K562 (cell line): Measurements from ENCODE around the gene GPNMB. TPM values are rescaled to one million over a fixed set of nuclear protein-coding genes. Genes with fewer than 3 reads are reported as not detected.

Source experiments
- ATAC-seq: fragments of 200-7000 bp; cut with Tn5 transposase; 3 replicates; pipeline ENCODE4 v1.9.1; 2020; ENCODE audit warnings: moderate library complexity
- BruUV-seq: library from RNA; stranded (reverse); fragments of 400-500 nt; replicated peaks from 2 replicates; lab custom pipeline; 2021; lab: Mats Ljungman, UMichigan
- CTCF ChIA-PET: fragments of 300-600 bp; formaldehyde crosslinking; extraction: SDS; loops from one replicate; lab custom pipeline; 2021; ENCODE audit warnings: low intra/inter-chr PET ratio; lab: Yijun Ruan, JAX
- POLR2A ChIA-PET: fragments of 300-600, 350-650 bp; sonication (Branson Sonifier 250); formaldehyde crosslinking; extraction: SDS; loops from one replicate; lab custom pipeline; 2021; ENCODE audit warnings: antibody characterized with exemption, inconsistent platforms; lab: Yijun Ruan, JAX
- DNase-seq, 4 experiments: peaks; one replicate each; pipeline versions ENCODE4 v3.0.0 to v3.0.0-alpha.2; 2011 to 2018; ENCODE audit warnings: low spot score in 3 of 4, mixed read lengths in 3 of 4; ENCODE audit errors: extremely low read depth in 1 of 4
- FAIRE-seq: peaks from 2 replicates; lab custom pipeline; 2011; peaks lifted over from hg19 to GRCh38; lab: Jason Lieb, UNC
- H2AFZ ChIP-seq: 2 replicates; pipeline ENCODE4 v1.6.0; 2011; ENCODE audit warnings: low read depth, low read length, control low read depth, inconsistent platforms
- H3K27ac ChIP-seq: fragments of 200-600 bp; 3 replicates; pipeline ENCODE4 v1.8.0; 2011; ENCODE audit warnings: low read depth, mild to moderate bottlenecking, control low read depth, inconsistent platforms, low read length, moderate library complexity, mixed read lengths; ENCODE audit errors: extremely low read depth
- H3K27me3 ChIP-seq, 2 experiments: fragments of 300-600 bp in 1 of 2; 2 replicates in 1 of 2; 3 replicates in 1 of 2; pipeline versions ENCODE4 v1.6.0 to v1.8.0; 2011; ENCODE audit warnings: inconsistent platforms in 2 of 2, low read length in 2 of 2, mild to moderate bottlenecking in 1 of 2, mixed read lengths in 1 of 2, moderate library complexity in 1 of 2; ENCODE audit not compliant: control insufficient read depth in 2 of 2, insufficient read depth in 2 of 2
- H3K36me3 ChIP-seq: fragments of 300-600 bp; 3 replicates; pipeline ENCODE4 v1.8.0; 2011; ENCODE audit warnings: mild to moderate bottlenecking, low read length, inconsistent platforms; ENCODE audit not compliant: control insufficient read depth, insufficient read depth
- H3K4me1 ChIP-seq, 2 experiments: fragments of 200-600 bp in 1 of 2; replicated peaks in 1 of 2; 2 replicates in 1 of 2; 3 replicates in 1 of 2; pipeline versions ENCODE4 v1.5.1 to v1.8.0; 2011; ENCODE audit warnings: inconsistent platforms in 2 of 2, low read length in 2 of 2, mild to moderate bottlenecking in 1 of 2, mixed read lengths in 1 of 2, moderate library complexity in 1 of 2; ENCODE audit not compliant: control insufficient read depth in 2 of 2, insufficient read depth in 2 of 2
- H3K4me2 ChIP-seq: 2 replicates; pipeline ENCODE4 v1.6.1; 2011; ENCODE audit warnings: low read length, control low read depth, inconsistent platforms, mixed read lengths; ENCODE audit not compliant: insufficient read depth
- H3K4me3 ChIP-seq: fragments of 200-600 bp; sonication (generic), shearing (Covaris generic); 2 replicates; pipeline ENCODE4 v1.5.1; 2016; ENCODE audit warnings: control low read depth, inconsistent platforms
- H3K79me2 ChIP-seq: fragments of 200-600 bp; 3 replicates; pipeline ENCODE4 v1.8.0; 2011; ENCODE audit warnings: low read length, inconsistent platforms; ENCODE audit not compliant: control insufficient read depth, insufficient read depth
- H3K9ac ChIP-seq, 2 experiments: 2 replicates each; pipeline versions ENCODE4 v1.6.0 to v1.6.1; 2011; ENCODE audit warnings: low read depth in 2 of 2, low read length in 2 of 2, control low read depth in 1 of 2, inconsistent platforms in 1 of 2, mild to moderate bottlenecking in 1 of 2, mixed read lengths in 1 of 2; ENCODE audit not compliant: insufficient read depth in 1 of 2
- H3K9me1 ChIP-seq: one replicate; pipeline ENCODE4 v1.6.0; 2011; ENCODE audit warnings: inconsistent platforms, mild to moderate bottlenecking, low read length, moderate library complexity; ENCODE audit not compliant: control insufficient read depth, insufficient read depth
- H3K9me3 ChIP-seq: replicated peaks from 2 replicates; pipeline ENCODE4 v1.5.1; 2011; ENCODE audit warnings: low read depth, low read length, inconsistent platforms; ENCODE audit not compliant: control insufficient read depth, insufficient read depth
- H4K20me1 ChIP-seq: replicated peaks from 2 replicates; pipeline ENCODE4 v1.6.1; 2011; ENCODE audit warnings: low read length, inconsistent platforms, mixed read lengths; ENCODE audit not compliant: control insufficient read depth, insufficient read depth
- ATF1 ChIP-seq, 2 experiments: fragments of 450-650 bp in 1 of 2; IDR thresholded peaks; 2 replicates each; pipeline ENCODE4 v1.6.1; 2016; ENCODE audit warnings: missing compliant biosample characterization in 1 of 2, missing genetic modification characterization in 1 of 2
- ATF2 ChIP-seq: sonication (generic); formaldehyde crosslinking; IDR thresholded peaks from 2 replicates; pipeline ENCODE4 v1.8.1; 2022; ENCODE audit warnings: missing genetic modification reagents
- MTA3 ChIP-seq: fragments of 450-650 bp; formaldehyde crosslinking; IDR thresholded peaks from 2 replicates; pipeline ENCODE4 v1.6.1; 2017; ENCODE audit warnings: mild to moderate bottlenecking, borderline replicate concordance
- SREBF1 ChIP-seq: fragments of 150-350 bp; IDR thresholded peaks from 2 replicates; pipeline ENCODE4 v1.6.1; 2014; ENCODE audit warnings: antibody characterized with exemption, low read depth, low read length, borderline replicate concordance
- TOE1 ChIP-seq, 2 experiments: fragments of 450-650 bp in 1 of 2; sonication (generic) in 1 of 2; formaldehyde crosslinking in 1 of 2; IDR thresholded peaks; 2 replicates each; pipeline versions ENCODE4 v1.7.1 to v1.8.0; 2016 to 2022; ENCODE audit warnings: borderline replicate concordance in 2 of 2, mild to moderate bottlenecking in 2 of 2, antibody characterized with exemption in 1 of 2, inconsistent platforms in 1 of 2, low read depth in 1 of 2, missing genetic modification reagents in 1 of 2, moderate library complexity in 1 of 2
- WGBS: fragments of 100-300 bp; shearing (Covaris generic); methylation state at CpG from one replicate; pipeline ENCODE4 v1.1.6; 2016; ENCODE audit warnings: low coverage, mixed read lengths; ENCODE audit not compliant: insufficient coverage; ENCODE audit errors: missing lambda C conversion rate; 5-methylcytosine and 5-hydroxymethylcytosine counted together
- in situ Hi-C: fragments of 300-500 bp; cut with MboI; formaldehyde crosslinking; loops from 4 replicates; pipeline ENCODE4 v1.15.0; 2018; ENCODE audit warnings: inconsistent platforms, mixed read lengths
- intact Hi-C: fragments of 100-400 bp; cut with micrococcal nuclease; formaldehyde crosslinking; loops from 2 replicates; pipeline ENCODE4 v1.14.2; 2022
- polyA plus RNA-seq, 8 experiments: library from polyadenylated mRNA; depleted of rRNA in 4 of 8; stranded (reverse) in 5 of 8; unstranded in 3 of 8; fragments of >200 nt; fragmentation: Nextera tagmentation in 2 of 8; fragmentation: Illumina TruSeq in 1 of 8; extraction: Ambion mirVana in 2 of 8; extraction: Trizol in 1 of 8; gene quantifications; 2 replicates each; pipeline versions ENCODE4 v1.2.1 to v1.2.3, GENCODE V29; 2011 to 2014; ENCODE audit warnings: inconsistent platforms in 1 of 8, missing spikeins in 1 of 8
- total RNA-seq, 7 experiments: library from RNA; depleted of rRNA in 6 of 7; stranded (reverse); fragments of >200 nt in 6 of 7; fragmentation: Illumina TruSeq in 2 of 7; extraction: Trizol in 2 of 7; gene quantifications; 2 replicates each; pipeline versions ENCODE4 v1.2.1 to v1.2.3, GENCODE V29; 2011 to 2021; ENCODE audit warnings: low replicate concordance in 1 of 7
- TF ChIP-seq, protein P1 (sequence below): fragments of 250-450 bp; sonication (Bioruptor Pico); IDR thresholded peaks from 2 replicates; pipeline ENCODE4 v1.4.0; 2020; ENCODE audit warnings: mild to moderate bottlenecking

Gene GPNMB
- total and polyA plus RNA-seq, 9 of the 15 experiments (the other 6 are each of a cell fraction or from before 2014, with no cell fraction given): 0.15 to 0.72 (median 0.33) TPM

DNA sequence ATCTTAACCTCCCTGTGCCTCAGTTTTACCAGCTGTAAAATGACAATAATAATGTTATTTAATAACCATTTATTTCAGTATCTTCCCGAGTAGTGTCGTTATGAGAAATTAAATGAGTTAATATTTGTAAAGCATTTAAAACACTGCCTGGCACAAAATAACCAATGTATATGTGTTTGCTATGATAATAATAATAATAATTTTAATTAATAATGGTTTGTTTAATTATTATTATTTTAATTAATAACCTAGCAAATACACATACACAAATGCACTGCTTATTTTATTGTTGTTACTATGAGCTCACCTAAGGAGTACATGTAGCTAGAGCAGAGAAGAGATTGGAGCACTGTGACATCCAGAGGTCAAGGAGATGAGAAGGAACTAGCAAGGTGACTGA, 18.2 kb upstream of the GPNMB start:
- Histone ChIP-seq H3K27me3 (no peaks in the 10 kb centered on the region), H3K9me3 (peaks cover 2% of the 10 kb centered on the region; the same call in 1 of the 2 replicates), H3K36me3 (no peaks in the 10 kb centered on the region), H4K20me1 (no peaks in the 10 kb centered on the region), H3K79me2 (no peaks in the 10 kb centered on the region), H3K4me1 (peaks cover 0 to 9% of the 10 kb centered on the region in 2 experiments; a peak in 2 of 5 replicates), H3K9ac (no peak overlapping the region), H3K27ac (no peak overlapping the region), H2AFZ (no peak overlapping the region), H3K4me3 (no peak overlapping the region), H3K9me1 (no peaks in the 10 kb centered on the region), H3K4me2 (no peak overlapping the region)
- POLR2A ChIA-PET: interaction anchor here (0.7 to 1.2 kb wide), 2 partner anchors 9 to 16 kb away, joined by 4 read pairs; no protein-coding TSS in a partner anchor
- intact Hi-C loops (no loop called here), in situ Hi-C loops (no loop called here)
- no TSS peak for BruUV-seq
- ATAC-seq (no peak), DNase-seq (no peak), FAIRE-seq (no peak)
- no peak for TF ChIP-seq TOE1 (IDR thresholded peaks at IDR 0.05; ENCODE audit: borderline replicate concordance)
- no peak for TF ChIP-seq TOE1 (CRISPR knock-in tag; IDR thresholded peaks at IDR 0.05; ENCODE audit: borderline replicate concordance, low read depth)
- TF ChIP-seq ATF2: no peak
- TF ChIP-seq ATF1 (CRISPR knock-in tag; IDR thresholded peaks at IDR 0.05): no peak
- TF ChIP-seq ATF1 (tag; IDR thresholded peaks at IDR 0.05): no peak
- TF ChIP-seq, protein P1, sequence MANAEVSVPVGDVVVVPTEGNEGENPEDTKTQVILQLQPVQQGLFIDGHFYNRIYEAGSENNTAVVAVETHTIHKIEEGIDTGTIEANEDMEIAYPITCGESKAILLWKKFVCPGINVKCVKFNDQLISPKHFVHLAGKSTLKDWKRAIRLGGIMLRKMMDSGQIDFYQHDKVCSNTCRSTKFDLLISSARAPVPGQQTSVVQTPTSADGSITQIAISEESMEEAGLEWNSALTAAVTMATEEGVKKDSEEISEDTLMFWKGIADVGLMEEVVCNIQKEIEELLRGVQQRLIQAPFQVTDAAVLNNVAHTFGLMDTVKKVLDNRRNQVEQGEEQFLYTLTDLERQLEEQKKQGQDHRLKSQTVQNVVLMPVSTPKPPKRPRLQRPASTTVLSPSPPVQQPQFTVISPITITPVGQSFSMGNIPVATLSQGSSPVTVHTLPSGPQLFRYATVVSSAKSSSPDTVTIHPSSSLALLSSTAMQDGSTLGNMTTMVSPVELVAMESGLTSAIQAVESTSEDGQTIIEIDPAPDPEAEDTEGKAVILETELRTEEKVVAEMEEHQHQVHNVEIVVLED (CRISPR knock-in tag): no peak
- TF ChIP-seq SREBF1: no peak
- TF ChIP-seq MTA3: no peak
- CTCF ChIA-PET: no interaction called here
- WGBS: 35% methylated on average over 2 of the region's 2 CpGs
